GM21619 (cell line): ENCODE measurements around the gene MOAP1.
"Not testable (repeated sequence)": the region's sequence is repeated elsewhere in the genome, so short reads cannot be mapped to it uniquely, and the experiment has no call there.

Experiments
- ATAC-seq: cut with Tn5 transposase; IDR thresholded peaks from one replicate; pipeline ENCODE4 v1.9.1; 2021; ENCODE audit not compliant: unreplicated experiment

MOAP1 gene

DNA sequence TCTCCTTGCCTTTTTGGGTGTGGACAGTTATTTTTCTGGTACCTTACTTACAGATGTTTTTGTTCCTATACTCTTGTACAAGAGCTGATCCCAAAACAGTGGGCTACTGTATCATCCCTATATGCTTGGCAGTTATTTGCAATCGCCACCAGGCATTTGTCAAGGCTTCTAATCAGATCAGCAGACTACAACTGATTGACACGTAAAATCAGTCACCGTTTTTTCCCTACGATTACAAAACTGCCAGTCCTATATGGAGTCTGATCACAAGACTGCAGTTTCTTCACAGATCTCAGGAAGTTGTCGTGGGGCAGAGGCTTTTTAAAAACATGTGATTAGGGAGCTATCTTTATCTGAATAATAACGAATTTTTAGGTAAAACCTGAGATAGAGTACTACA is 1.8 kb upstream of the MOAP1 start:
- ATAC-seq = no peak

- no peak for ATAC-seq
These were observed 638 bp upstream of the MOAP1 start for GRCh38 chr14:93185349-93185720.

DNA sequence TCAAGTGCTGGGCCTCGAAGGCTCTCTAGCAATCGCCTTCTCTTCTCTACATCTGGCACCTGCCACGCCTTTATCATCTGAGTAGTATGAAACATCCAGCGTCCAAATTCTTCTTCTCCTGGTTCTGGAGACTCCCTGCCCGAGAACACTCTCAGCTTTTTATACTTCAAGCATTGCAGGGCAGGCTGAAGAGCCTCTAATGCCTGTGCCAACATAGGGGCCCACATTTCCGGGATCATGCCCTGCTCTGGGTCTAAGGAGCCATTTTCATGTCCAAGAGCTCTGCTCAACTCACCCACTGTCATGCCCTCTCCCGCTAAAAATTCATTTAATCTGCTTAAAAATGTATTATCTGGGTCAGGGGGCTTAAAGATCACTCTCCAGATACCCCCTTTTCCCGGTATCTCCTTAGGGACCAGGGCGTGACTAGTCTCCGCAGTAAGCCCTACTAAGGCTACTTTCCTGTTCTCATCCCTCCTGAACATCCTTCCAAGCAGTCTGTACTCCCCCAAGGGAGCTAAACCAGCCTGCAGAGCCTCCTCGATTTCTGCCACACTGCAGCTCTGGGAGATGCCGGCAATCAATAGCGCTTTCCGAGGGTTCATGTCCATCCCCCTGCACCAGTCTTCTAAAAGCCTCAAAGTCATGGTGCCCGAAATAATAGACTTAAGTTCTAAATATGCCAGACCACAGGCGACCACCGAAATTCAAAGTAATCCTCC is 940 bp downstream of the MOAP1 start:
- ATAC-seq = no peak

DNA sequence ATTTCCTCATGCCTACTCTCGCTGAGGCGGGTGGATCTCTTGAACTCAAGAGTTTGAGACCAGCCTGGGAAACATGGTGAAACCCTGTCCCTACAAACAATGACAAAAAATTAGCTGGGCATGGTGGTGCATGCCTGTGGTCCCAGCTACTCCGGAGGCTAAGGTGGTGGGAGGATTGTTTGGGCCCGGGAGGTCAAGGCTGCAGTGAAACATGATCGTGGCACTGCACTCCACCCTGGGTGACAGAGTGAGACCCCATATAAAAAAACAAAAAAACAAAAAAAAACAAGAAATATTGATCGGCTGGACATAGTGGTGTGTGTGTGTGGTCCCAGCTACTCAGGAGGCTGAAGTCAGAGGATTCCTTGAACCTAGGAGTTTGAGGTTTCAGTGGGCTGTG is 9.2 kb downstream of the MOAP1 start:
- ATAC-seq = no peak

DNA sequence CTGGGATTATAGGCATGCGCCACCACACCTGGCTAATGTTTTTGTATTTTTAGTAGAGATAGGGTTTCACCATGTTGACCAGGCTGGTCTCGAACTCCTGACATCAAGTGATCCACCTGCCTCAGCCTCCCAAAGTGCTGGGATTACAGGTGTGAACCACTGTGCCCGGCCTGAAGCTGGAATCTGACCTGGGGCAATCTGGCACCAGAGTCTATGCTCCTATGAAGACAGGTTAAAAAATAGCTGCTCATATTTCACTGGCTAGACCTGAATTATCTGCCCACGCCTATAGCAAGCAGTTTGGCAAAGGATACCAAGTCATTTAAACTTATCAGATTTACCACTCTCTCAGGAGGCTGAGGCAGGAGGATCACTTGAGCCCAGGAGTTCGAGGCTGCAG is 10.0 kb downstream of the MOAP1 start:
- ATAC-seq = not testable (repeated sequence)

- ATAC-seq = no peak
These were observed 10.7 kb downstream of the MOAP1 start for GRCh38 chr14:93173943-93174395.

- ATAC-seq = no peak
These were observed 13.3 kb downstream of the MOAP1 start for GRCh38 chr14:93171376-93171775.

GRCh38 chr14:93170141-93170540 is 14.6 kb downstream of the MOAP1 start:
- not testable (repeated sequence) for ATAC-seq

- not testable (repeated sequence) for ATAC-seq
These were observed 15.1 kb downstream of the MOAP1 start for GRCh38 chr14:93169619-93170018.

DNA sequence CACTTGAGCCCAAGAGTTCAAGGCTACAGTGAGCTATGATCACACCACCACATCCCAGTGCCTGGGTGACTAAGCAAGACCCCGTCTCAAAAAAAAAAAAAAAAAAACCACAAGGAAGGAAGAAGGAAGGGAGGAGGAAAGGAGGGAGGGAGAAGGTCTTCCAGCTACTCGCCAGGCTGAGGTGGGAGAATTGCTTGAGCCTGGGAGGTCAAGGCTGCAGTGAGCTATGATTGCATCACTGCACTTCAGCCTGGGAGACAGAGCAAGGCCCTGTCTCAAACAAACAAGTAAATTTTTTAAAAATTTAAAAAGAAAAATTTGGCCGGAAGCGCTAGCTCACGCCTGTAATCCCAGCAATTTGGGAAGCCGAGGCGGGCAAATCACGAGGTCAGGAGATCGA is 16.1 kb downstream of the MOAP1 start:
- ATAC-seq = not testable (repeated sequence)

- not testable (repeated sequence) for ATAC-seq
These were observed 19.1 kb downstream of the MOAP1 start for GRCh38 chr14:93165271-93166265.

GRCh38 chr14:93163564-93163963 is 21.1 kb downstream of the MOAP1 start:
- no peak for ATAC-seq

DNA sequence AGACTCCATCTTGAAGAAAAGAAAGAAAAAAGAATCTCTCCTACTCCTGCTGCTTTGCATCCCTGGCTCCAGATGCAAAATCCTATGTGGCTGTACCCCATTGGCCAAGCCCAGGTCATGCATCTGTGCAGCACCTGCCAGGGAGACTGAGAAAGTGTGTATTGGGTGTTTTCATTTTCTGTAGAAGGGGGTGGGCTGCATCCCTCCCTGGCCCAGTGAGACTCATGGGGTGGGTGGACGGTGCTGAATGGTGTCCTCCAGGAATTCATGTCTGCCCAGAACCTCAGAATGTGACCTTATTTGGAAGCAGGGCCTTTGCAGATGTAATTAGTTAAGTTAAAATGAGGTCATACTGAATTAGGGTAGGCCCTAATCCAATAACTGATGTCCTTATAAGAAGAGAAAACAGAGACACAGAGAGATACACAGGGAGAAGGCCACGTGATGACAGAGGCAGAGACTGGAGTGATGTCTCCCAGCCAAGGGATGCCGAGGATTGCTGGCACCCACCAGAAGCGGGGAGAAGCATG is 23.2 kb downstream of the MOAP1 start:
- ATAC-seq = no peak

GRCh38 chr14:93160353-93160801 is 24.3 kb downstream of the MOAP1 start:
- ATAC-seq = no peak

GRCh38 chr14:93159625-93160352 is 24.9 kb downstream of the MOAP1 start:
- not testable (repeated sequence) for ATAC-seq

- ATAC-seq = not testable (repeated sequence)
These were observed 26.3 kb downstream of the MOAP1 start for GRCh38 chr14:93158349-93158748.

GRCh38 chr14:93156693-93157369 is 27.9 kb downstream of the MOAP1 start:
- no peak for ATAC-seq

DNA sequence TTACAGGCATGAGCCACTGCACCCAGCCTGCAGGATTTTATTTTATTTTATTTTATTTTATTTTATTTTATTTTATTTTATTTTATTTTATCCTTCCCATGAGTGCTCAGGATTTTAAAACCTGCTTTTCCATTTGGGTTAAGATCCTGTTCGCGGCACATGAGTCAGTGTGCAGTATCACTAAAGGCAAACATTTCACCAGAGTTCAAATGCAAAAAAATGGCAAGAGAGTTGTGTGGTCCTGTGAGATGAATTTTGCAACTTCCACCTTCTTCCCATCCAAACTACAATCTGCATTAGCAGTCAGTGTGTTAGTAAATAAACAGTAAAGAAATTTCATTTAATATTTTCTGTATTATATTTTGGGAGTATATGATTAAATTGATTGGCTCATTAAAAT is 29.0 kb downstream of the MOAP1 start:
- no peak for ATAC-seq

DNA sequence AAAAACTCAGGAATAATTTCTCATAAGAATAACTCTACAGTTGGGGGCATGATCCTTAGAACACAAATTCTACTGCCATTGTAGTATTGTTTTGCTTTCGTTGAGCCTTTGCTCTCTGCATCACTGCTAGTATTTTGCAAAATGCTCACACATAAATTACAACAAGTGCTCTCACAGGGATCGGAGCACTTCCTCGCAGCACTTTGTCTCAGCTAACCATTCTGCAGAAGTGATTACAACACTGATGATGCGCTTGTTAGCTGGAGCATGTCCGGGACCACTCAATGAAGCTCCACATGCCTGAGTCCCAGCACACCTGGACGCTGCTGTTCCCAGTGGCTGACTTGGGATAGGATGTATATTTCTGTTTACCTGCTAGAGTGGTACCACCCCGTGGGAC is 31.6 kb downstream of the MOAP1 start:
- no peak for ATAC-seq
